HL-60 (cell line): ENCODE measurements around the gene DDRGK1.

Source experiments
- CTCF ChIP-seq: IDR thresholded peaks from one replicate; pipeline ENCODE4 v1.5.1; 2011; ENCODE audit warnings: low read length, control low read depth, inconsistent platforms; ENCODE audit not compliant: insufficient read depth
- POLR2AphosphoS5 ChIP-seq: IDR thresholded peaks from 2 replicates; pipeline ENCODE4 v1.6.1; 2012; ENCODE audit warnings: low read depth

GRCh38 chr20:3171391-3172125 is 32.9 kb downstream of the DDRGK1 start:
- TF ChIP-seq POLR2AphosphoS5: no peak
- no peak for TF ChIP-seq CTCF
